HepG2 (cell line): ENCODE measurements around the gene CSN3. TPM values are rescaled to one million over a fixed set of nuclear protein-coding genes. Genes with fewer than 3 reads are reported as not detected.

Source experiments
- ATAC-seq: fragments of 200-7000 bp; cut with Tn5 transposase; 3 replicates; pipeline ENCODE4 v1.9.1; 2020; ENCODE audit warnings: mild to moderate bottlenecking, moderate library complexity
- BruUV-seq: library from RNA; stranded (reverse); fragments of 400-500 nt; replicated peaks from 2 replicates; lab custom pipeline; 2021; lab: Mats Ljungman, UMichigan
- CTCF ChIA-PET: fragments of 300-600 bp; formaldehyde crosslinking; extraction: SDS; loops from one replicate; lab custom pipeline; 2021; ENCODE audit warnings: low total read pairs, inconsistent platforms, low intra/inter-chr PET ratio; lab: Yijun Ruan, JAX
- POLR2A ChIA-PET: fragments of 350-600 bp; sonication (Branson Sonifier 250); formaldehyde crosslinking; loops from one replicate; lab custom pipeline; 2020; ENCODE audit warnings: antibody characterized with exemption, inconsistent platforms; lab: Yijun Ruan, JAX
- DNase-seq: peaks from one replicate; pipeline ENCODE4 v3.0.0-alpha.2; 2015; ENCODE audit warnings: low spot score
- FAIRE-seq: peaks from 3 replicates; lab custom pipeline; 2011; peaks lifted over from hg19 to GRCh38; lab: Jason Lieb, UNC
- H2AFZ ChIP-seq: one replicate; pipeline ENCODE4 v1.6.1; 2011; ENCODE audit warnings: low read length, inconsistent platforms
- H3K27ac ChIP-seq: fragments of 300-600 bp; 3 replicates; pipeline ENCODE4 v1.8.0; 2011; ENCODE audit warnings: mixed run types, mild to moderate bottlenecking, mixed read lengths, low read length, inconsistent platforms; ENCODE audit not compliant: insufficient read depth; ENCODE audit errors: extremely low read length
- H3K27me3 ChIP-seq, 2 experiments: fragments of 200-600 bp in 1 of 2; 2 replicates in 1 of 2; 3 replicates in 1 of 2; pipeline versions ENCODE4 v1.6.0 to v1.8.0; 2011; ENCODE audit warnings: low read length in 2 of 2, mild to moderate bottlenecking in 2 of 2, moderate library complexity in 2 of 2, inconsistent platforms in 1 of 2; ENCODE audit not compliant: insufficient read depth in 2 of 2, control insufficient read depth in 1 of 2
- H3K36me3 ChIP-seq, 2 experiments: fragments of 200-600 bp in 1 of 2; replicated peaks in 1 of 2; 2 replicates in 1 of 2; 3 replicates in 1 of 2; pipeline versions ENCODE4 v1.5.1 to v1.8.0; 2011; ENCODE audit warnings: low read length in 2 of 2, inconsistent platforms in 1 of 2; ENCODE audit not compliant: insufficient read depth in 2 of 2, control insufficient read depth in 1 of 2
- H3K4me1 ChIP-seq: 2 replicates; pipeline ENCODE4 v1.5.1; 2012; ENCODE audit warnings: low read length, inconsistent platforms; ENCODE audit not compliant: insufficient read depth
- H3K4me2 ChIP-seq: 2 replicates; pipeline ENCODE4 v1.6.0; 2011; ENCODE audit warnings: low read depth, low read length, inconsistent platforms
- H3K4me3 ChIP-seq, 3 experiments: fragments of 200-600 bp in 1 of 3; sonication (generic), shearing (Covaris generic) in 1 of 3; replicated peaks in 1 of 3; 2 replicates each; pipeline ENCODE4 v1.5.1; 2011 to 2016; ENCODE audit warnings: low read length in 3 of 3, inconsistent platforms in 2 of 3, low read depth in 2 of 3, mild to moderate bottlenecking in 2 of 3, control low read depth in 1 of 3, mixed read lengths in 1 of 3; ENCODE audit not compliant: insufficient read depth in 1 of 3
- H3K79me2 ChIP-seq: one replicate; pipeline ENCODE4 v1.6.1; 2011; ENCODE audit warnings: low read length, inconsistent platforms; ENCODE audit not compliant: insufficient read depth
- H3K9ac ChIP-seq: 2 replicates; pipeline ENCODE4 v1.6.0; 2011; ENCODE audit warnings: mild to moderate bottlenecking, low read depth, low read length, inconsistent platforms; ENCODE audit not compliant: insufficient read depth
- H3K9me3 ChIP-seq: 2 replicates; pipeline ENCODE4 v1.5.1; 2012; ENCODE audit warnings: mild to moderate bottlenecking, low read length
- H4K20me1 ChIP-seq: 2 replicates; pipeline ENCODE4 v1.6.0; 2011; ENCODE audit warnings: inconsistent platforms, mild to moderate bottlenecking, low read length, moderate library complexity; ENCODE audit not compliant: insufficient read depth
- ARNTL ChIP-seq: sonication (generic); formaldehyde crosslinking; IDR thresholded peaks from 2 replicates; pipeline ENCODE4 v1.4.0; 2020; ENCODE audit warnings: mild to moderate bottlenecking, missing genetic modification reagents
- FOXJ3 ChIP-seq: sonication (generic); formaldehyde crosslinking; IDR thresholded peaks from 2 replicates; pipeline ENCODE4 v1.4.0; 2020; ENCODE audit warnings: missing genetic modification reagents, mild to moderate bottlenecking, borderline replicate concordance
- GATAD2A ChIP-seq: IDR thresholded peaks from 2 replicates; pipeline ENCODE4 v1.6.1; 2016
- GZF1 ChIP-seq: sonication (generic); formaldehyde crosslinking; IDR thresholded peaks from 2 replicates; pipeline ENCODE4 v1.5.1; 2020; ENCODE audit warnings: mild to moderate bottlenecking, missing genetic modification reagents
- HIC2 ChIP-seq: sonication (generic); formaldehyde crosslinking; IDR thresholded peaks from 2 replicates; pipeline ENCODE4 v1.9.0; 2022; ENCODE audit warnings: low read depth, missing genetic modification reagents
- HMG20A ChIP-seq: IDR thresholded peaks from 2 replicates; pipeline ENCODE4 v1.6.1; 2016; ENCODE audit warnings: borderline replicate concordance
- RBFOX2 ChIP-seq: fragments of 200-400 bp; formaldehyde crosslinking; IDR thresholded peaks from 2 replicates; pipeline ENCODE4 v1.6.1; 2017; ENCODE audit warnings: low read depth, mild to moderate bottlenecking, low read length
- RFXANK ChIP-seq: IDR thresholded peaks from 2 replicates; pipeline ENCODE4 v1.6.1; 2016
- RXRB ChIP-seq: IDR thresholded peaks from 2 replicates; pipeline ENCODE4 v1.6.1; 2016; ENCODE audit warnings: borderline replicate concordance, missing genetic modification reagents, missing compliant biosample characterization
- SAP130 ChIP-seq: IDR thresholded peaks from 2 replicates; pipeline ENCODE4 v1.6.1; 2016; ENCODE audit warnings: low read depth
- SSRP1 ChIP-seq: IDR thresholded peaks from 2 replicates; pipeline ENCODE4 v1.6.1; 2016; ENCODE audit warnings: control low read depth
- TCF7 ChIP-seq: sonication (generic); IDR thresholded peaks from 2 replicates; pipeline ENCODE4 v1.6.1; 2016; ENCODE audit warnings: antibody characterized with exemption, low read depth
- ZMYM4 ChIP-seq: sonication (generic); formaldehyde crosslinking; IDR thresholded peaks from 2 replicates; pipeline ENCODE4 v1.8.1; 2023; ENCODE audit warnings: mild to moderate bottlenecking, missing genetic modification reagents
- ZNF318 ChIP-seq: sonication (generic); formaldehyde crosslinking; IDR thresholded peaks from 2 replicates; pipeline ENCODE4 v1.4.0; 2020; ENCODE audit warnings: mild to moderate bottlenecking, missing genetic modification reagents
- ZNF484 ChIP-seq: sonication (generic); formaldehyde crosslinking; IDR thresholded peaks from 2 replicates; pipeline ENCODE4 v1.5.1; 2020; ENCODE audit warnings: mild to moderate bottlenecking, low read depth, missing genetic modification reagents, borderline replicate concordance
- ZNF782 ChIP-seq: sonication (generic); formaldehyde crosslinking; IDR thresholded peaks from 2 replicates; pipeline ENCODE4 v1.4.0; 2020; ENCODE audit warnings: missing genetic modification reagents, mild to moderate bottlenecking, borderline replicate concordance
- ZNF839 ChIP-seq: sonication (generic); formaldehyde crosslinking; IDR thresholded peaks from 2 replicates; pipeline ENCODE4 v1.4.0; 2020; ENCODE audit warnings: missing genetic modification reagents, mild to moderate bottlenecking, borderline replicate concordance
- WGBS: methylation state at CpG from one replicate; pipeline ENCODE4 v1.1.6; 2017; ENCODE audit warnings: low lambda C conversion rate; 5-methylcytosine and 5-hydroxymethylcytosine counted together
- in situ Hi-C: cut with HindIII; loops from 2 replicates; pipeline ENCODE4 v1.10.0; 2017; ENCODE audit warnings: low pct_unique_long_range_greater_than_20kb; ENCODE audit not compliant: extremely low pct_ligation_motif_present
- intact Hi-C: fragments of 100-400 bp; cut with micrococcal nuclease; formaldehyde crosslinking; loops from one replicate; pipeline ENCODE4 v1.10.0; 2022; ENCODE audit not compliant: unreplicated experiment
- polyA plus RNA-seq, 8 experiments: library from polyadenylated mRNA; depleted of rRNA in 3 of 8; stranded (reverse) in 7 of 8; unstranded in 1 of 8; fragments of >200 nt; fragmentation: Illumina TruSeq in 4 of 8; extraction: Trizol in 4 of 8; gene quantifications; 2 replicates each; pipeline versions ENCODE4 v1.2.1 to v1.2.3, GENCODE V29; 2011 to 2016; ENCODE audit warnings: low read depth in 4 of 8, missing spikeins in 1 of 8, mixed read lengths in 1 of 8; ENCODE audit not compliant: insufficient read depth in 1 of 8
- total RNA-seq, 5 experiments: library from RNA; depleted of rRNA; stranded (reverse); fragments of >200 nt; fragmentation: Illumina TruSeq; extraction: Trizol; gene quantifications; 2 replicates each; pipeline ENCODE4 v1.2.3, GENCODE V29; 2016; ENCODE audit warnings: low read depth in 1 of 5

The CSN3 gene
- total and polyA plus RNA-seq, 2 of the 13 experiments (the other 11 are each of a cell fraction or from before 2014, with no cell fraction given): not detected

DNA sequence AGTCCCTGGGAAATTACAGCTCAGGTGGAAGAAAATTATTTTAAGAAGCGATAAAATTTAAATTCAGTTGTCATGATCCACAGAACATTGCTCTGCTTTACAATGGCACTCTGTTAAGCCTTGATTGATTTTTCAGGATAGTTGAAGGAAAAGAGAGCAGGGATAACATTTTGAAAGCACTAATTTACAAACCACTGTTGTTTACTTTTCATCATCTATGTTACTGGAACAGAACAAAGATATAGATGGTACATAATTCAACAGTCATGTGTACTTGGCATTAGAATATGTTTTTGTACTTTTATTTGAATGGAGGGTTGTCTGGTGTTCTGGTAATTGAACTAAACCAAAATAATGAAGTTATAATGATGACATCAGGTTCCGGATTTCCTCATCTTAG lies 49.5 kb upstream of the CSN3 start (continued):
- TF ChIP-seq FOXJ3 (CRISPR knock-in tag): peak; percentile 54; the same call in 1 of the 2 replicates
- TF ChIP-seq ZNF782 (CRISPR knock-in tag): no peak
- TF ChIP-seq ARNTL (CRISPR knock-in tag): no peak
- 0 out of 2 replicates have a peak, but pooled peaks have one; percentile 28 for TF ChIP-seq SAP130
- TF ChIP-seq RBFOX2: no peak
- peak; percentile 89 for TF ChIP-seq GATAD2A
- TF ChIP-seq SSRP1 (CRISPR knock-in tag): no peak
- peak; percentile 81 for TF ChIP-seq HMG20A (CRISPR knock-in tag)
- TF ChIP-seq RFXANK (CRISPR knock-in tag): no peak
- no peak for TF ChIP-seq ZNF484 (CRISPR knock-in tag)
- TF ChIP-seq ZMYM4: peak; percentile 17; the same call in 1 of the 2 replicates
- peak; percentile 72 for TF ChIP-seq TCF7
- no peak for TF ChIP-seq HIC2 (CRISPR knock-in tag)
- TF ChIP-seq, all 625 proteins: peak for 47

- Histone ChIP-seq H3K79me2 (no peaks in the 10 kb centered on the region), H3K4me2 (no peak within 1 kb of the TSS), H2AFZ (no peak within 1 kb of the TSS), H3K4me3 (no peak within 1 kb of the TSS), H3K9me3 (peaks cover 10% of the 10 kb centered on the region; the same call in 1 of the 2 replicates), H3K27ac (no peak within 1 kb of the TSS), H3K4me1 (peaks cover 70% of the 10 kb centered on the region), H3K36me3 (no peaks in the 10 kb centered on the region), H3K27me3 (no peaks in the 10 kb centered on the region), H4K20me1 (no peaks in the 10 kb centered on the region), H3K9ac (no peak within 1 kb of the TSS)
- ChIA-PET POLR2A (no interaction called here), CTCF (no interaction called here)
- FAIRE-seq (no peak), ATAC-seq (no peak), DNase-seq (no peak)
- intact Hi-C loops: no loop called here
- no TSS peak for BruUV-seq
- in situ Hi-C loops: no loop called here
- 98% methylated on average over 1 of the region's 1 CpG for WGBS
- no peak for TF ChIP-seq ZNF839
- no peak for TF ChIP-seq GZF1 (CRISPR knock-in tag)
- no peak for TF ChIP-seq RXRB (CRISPR knock-in tag)
- no peak for TF ChIP-seq ZNF318 (CRISPR knock-in tag)
These were observed 47.0 kb upstream of the CSN3 start, which contains the start of gene ODAM for GRCh38 chr4:70195425-70195824. Gene ODAM, plus strand, starts transcription at chr4:70195725. Its CDS starts 819 bp downstream, at chr4:70196544.
